ENCODE results near the gene ZBTB11.

DNA sequence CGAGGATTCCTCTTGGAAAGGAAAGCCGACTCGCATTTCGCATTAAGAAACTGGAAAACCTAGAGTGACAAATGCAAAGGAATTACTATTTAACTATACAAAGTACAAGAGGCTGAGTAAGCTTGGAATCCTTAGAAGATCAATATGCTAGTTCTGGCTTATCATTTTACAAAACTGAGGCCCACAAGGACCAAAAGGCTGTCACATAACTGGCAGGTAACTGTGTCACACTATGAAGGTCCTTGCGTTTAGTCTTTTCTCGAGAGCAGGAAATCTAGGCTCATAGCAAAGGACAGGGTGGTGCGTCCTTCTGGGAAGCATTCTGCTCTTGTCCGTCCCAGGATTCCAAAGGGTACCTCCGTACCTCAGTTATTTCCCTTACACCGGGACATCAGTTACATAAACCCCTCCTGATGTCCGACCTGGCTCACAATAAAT is 9.0 kb upstream of the ZBTB11 start:
- TF ChIP-seq, protein P1, sequence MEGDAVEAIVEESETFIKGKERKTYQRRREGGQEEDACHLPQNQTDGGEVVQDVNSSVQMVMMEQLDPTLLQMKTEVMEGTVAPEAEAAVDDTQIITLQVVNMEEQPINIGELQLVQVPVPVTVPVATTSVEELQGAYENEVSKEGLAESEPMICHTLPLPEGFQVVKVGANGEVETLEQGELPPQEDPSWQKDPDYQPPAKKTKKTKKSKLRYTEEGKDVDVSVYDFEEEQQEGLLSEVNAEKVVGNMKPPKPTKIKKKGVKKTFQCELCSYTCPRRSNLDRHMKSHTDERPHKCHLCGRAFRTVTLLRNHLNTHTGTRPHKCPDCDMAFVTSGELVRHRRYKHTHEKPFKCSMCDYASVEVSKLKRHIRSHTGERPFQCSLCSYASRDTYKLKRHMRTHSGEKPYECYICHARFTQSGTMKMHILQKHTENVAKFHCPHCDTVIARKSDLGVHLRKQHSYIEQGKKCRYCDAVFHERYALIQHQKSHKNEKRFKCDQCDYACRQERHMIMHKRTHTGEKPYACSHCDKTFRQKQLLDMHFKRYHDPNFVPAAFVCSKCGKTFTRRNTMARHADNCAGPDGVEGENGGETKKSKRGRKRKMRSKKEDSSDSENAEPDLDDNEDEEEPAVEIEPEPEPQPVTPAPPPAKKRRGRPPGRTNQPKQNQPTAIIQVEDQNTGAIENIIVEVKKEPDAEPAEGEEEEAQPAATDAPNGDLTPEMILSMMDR (IDR thresholded peaks at IDR 0.05; ENCODE audit: poor library complexity): no peak
- no peak for TF ChIP-seq EZH2phosphoT487 (IDR thresholded peaks at IDR 0.05; ENCODE audit: low read depth, severe bottlenecking, unreplicated experiment)

All from hepatocyte (in vitro differentiated cells).